Mesodermal cell (in vitro differentiated cells): ENCODE results near the gene CRHBP.

Experiments
- H3K27ac ChIP-seq: 2 replicates; pipeline ENCODE4 v1.7.0; 2013; ENCODE audit warnings: mild to moderate bottlenecking, low read depth, low read length, moderate library complexity; ENCODE audit not compliant: severe bottlenecking
- H3K36me3 ChIP-seq: 2 replicates; pipeline ENCODE4 v1.7.1; 2013; ENCODE audit warnings: mild to moderate bottlenecking, low read length, moderate library complexity; ENCODE audit not compliant: control insufficient read depth, insufficient read depth
- H3K4me1 ChIP-seq: one replicate; pipeline ENCODE4 v1.7.1; 2013; ENCODE audit warnings: mild to moderate bottlenecking, low read length; ENCODE audit not compliant: insufficient read depth, control insufficient read depth, poor library complexity, severe bottlenecking
- H3K4me3 ChIP-seq: 2 replicates; pipeline ENCODE4 v1.7.0; 2013; ENCODE audit warnings: low read length, control low read depth, mild to moderate bottlenecking; ENCODE audit not compliant: insufficient read depth, poor library complexity, severe bottlenecking; ENCODE audit errors: extremely low read depth
- H3K9me3 ChIP-seq: 2 replicates; pipeline ENCODE4 v1.7.1; 2013; ENCODE audit warnings: mild to moderate bottlenecking, low read length, moderate library complexity; ENCODE audit not compliant: control insufficient read depth
- WGBS, 2 experiments: methylation state at CpG; one replicate each; pipeline ENCODE4 v1.1.5; 2013; ENCODE audit warnings: missing lambda C conversion rate in 2 of 2; ENCODE audit not compliant: insufficient coverage in 2 of 2; 5-methylcytosine and 5-hydroxymethylcytosine counted together

The CRHBP gene

GRCh38 chr5:77012601-77013000 is 59.8 kb downstream of the CRHBP start:
- H3K4me1 ChIP-seq, result no peaks in the 10 kb centered on the region
- H3K36me3 ChIP-seq, result no peaks in the 10 kb centered on the region
- no peaks in the 10 kb centered on the region for H3K9me3 ChIP-seq
- H3K4me3 ChIP-seq, result no peak overlapping the region
- 80 to 88% methylated on average over 1 of the region's 2 CpGs for WGBS, 2 experiments
- H3K27ac ChIP-seq, result no peak overlapping the region

GRCh38 chr5:77015938-77016569 is 63.2 kb downstream of the CRHBP start:
- Histone ChIP-seq H3K36me3 (no peaks in the 10 kb centered on the region), H3K4me1 (no peaks in the 10 kb centered on the region), H3K27ac (no peak overlapping the region), H3K4me3 (no peak overlapping the region), H3K9me3 (no peaks in the 10 kb centered on the region)
- WGBS, 2 experiments, result 15 to 20% methylated on average over 1 to 2 of the region's 3 CpGs

DNA sequence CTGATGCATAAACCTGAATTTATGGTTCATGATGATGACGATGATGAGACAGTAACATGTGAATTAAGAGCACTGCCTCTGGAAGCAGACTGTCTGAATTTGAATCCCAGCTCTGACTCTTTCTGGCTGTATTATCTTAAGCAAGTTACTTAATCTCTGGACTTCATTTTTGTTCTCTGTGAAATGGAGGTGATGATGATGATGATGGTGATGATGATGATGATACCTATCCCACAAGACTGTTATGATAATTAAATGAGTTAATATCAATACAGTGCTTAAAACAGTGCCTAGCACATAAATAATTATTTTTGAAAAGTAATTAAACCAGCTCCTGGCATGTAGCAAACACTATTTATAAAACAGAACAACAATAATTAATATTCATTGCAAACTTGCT is 64.1 kb downstream of the CRHBP start:
- Histone ChIP-seq H3K36me3 (no peaks in the 10 kb centered on the region), H3K27ac (no peak overlapping the region), H3K4me1 (no peaks in the 10 kb centered on the region), H3K9me3 (no peaks in the 10 kb centered on the region), H3K4me3 (no peak overlapping the region)
- 100% methylated on average over 1 of the region's 1 CpG; no CpG with 5 or more reads in 1 of the 2 experiments for WGBS, 2 experiments

GRCh38 chr5:77017668-77018067 is 64.8 kb downstream of the CRHBP start:
- H3K36me3 ChIP-seq, result no peaks in the 10 kb centered on the region
- H3K9me3 ChIP-seq, result no peaks in the 10 kb centered on the region
- WGBS, 2 experiments, result 93% methylated on average over 3 of the region's 4 CpGs; no CpG with 5 or more reads in 1 of the 2 experiments
- no peak overlapping the region for H3K4me3 ChIP-seq
- H3K4me1 ChIP-seq, result no peaks in the 10 kb centered on the region
- no peak overlapping the region for H3K27ac ChIP-seq
